ENCODE measurements around the gene SPATA2.

GRCh38 chr20:49919009-49919408, 3.7 kb upstream of the SPATA2 start:
- no peak for TF ChIP-seq FOSL2 (IDR thresholded peaks at IDR 0.05)
- no peak for TF ChIP-seq FOSL2 (CRISPR knock-in tag; IDR thresholded peaks at IDR 0.05)
- no peak for TF ChIP-seq CTCF (IDR thresholded peaks at IDR 0.05)
- TF ChIP-seq JUNB (IDR thresholded peaks at IDR 0.05): no peak
- TF ChIP-seq ZFP36 (IDR thresholded peaks at IDR 0.05; ENCODE audit: borderline replicate concordance, partially characterized antibody): no peak
- no peak for TF ChIP-seq USF2 (IDR thresholded peaks at IDR 0.05)
- no peak for TF ChIP-seq MAX (IDR thresholded peaks at IDR 0.05)
- TF ChIP-seq EP300 (IDR thresholded peaks at IDR 0.05): no peak
- no peak for TF ChIP-seq MYC (IDR thresholded peaks at IDR 0.05; ENCODE audit: borderline replicate concordance, low read length)
- no peak for TF ChIP-seq KDM5A (IDR thresholded peaks at IDR 0.05)
- no peak for TF ChIP-seq RCOR1 (IDR thresholded peaks at IDR 0.05; ENCODE audit: low read depth, low read length)
- TF ChIP-seq ESRRA (IDR thresholded peaks at IDR 0.05; ENCODE audit: borderline replicate concordance, low read length): no peak
